Muscle of leg (tissue), 11 donors: ENCODE data around the gene SLC35A2. TPM values are rescaled to one million over a fixed set of nuclear protein-coding genes. Genes with fewer than 3 reads are reported as not detected.
"Not testable (repeated sequence)": the region's sequence is repeated elsewhere in the genome, so short reads cannot be mapped to it uniquely, and the experiment has no call there.

Source experiments
- DNase-seq: peaks from one replicate; pipeline ENCODE4 v3.0.0; 2013
- H3K27ac ChIP-seq: one replicate; pipeline ENCODE4 v1.5.1; 2013; ENCODE audit warnings: mild to moderate bottlenecking, low read length, control low read depth
- H3K27me3 ChIP-seq: one replicate; pipeline ENCODE4 v1.6.1; 2013; ENCODE audit warnings: low read length; ENCODE audit not compliant: control insufficient read depth, insufficient read depth
- H3K36me3 ChIP-seq: one replicate; pipeline ENCODE4 v1.6.1; 2013; ENCODE audit warnings: low read length; ENCODE audit not compliant: control insufficient read depth, insufficient read depth
- H3K4me1 ChIP-seq: one replicate; pipeline ENCODE4 v1.6.1; 2013; ENCODE audit warnings: low read length; ENCODE audit not compliant: control insufficient read depth, insufficient read depth
- H3K4me3 ChIP-seq: one replicate; pipeline ENCODE4 v1.5.1; 2013; ENCODE audit warnings: low read length, control low read depth
- H3K9me3 ChIP-seq: replicated peaks from 2 replicates; pipeline ENCODE4 v1.6.1; 2013; ENCODE audit warnings: low read depth, low read length; ENCODE audit not compliant: control insufficient read depth
- WGBS: methylation state at CpG from one replicate; pipeline ENCODE4 v1.1.5; 2013; ENCODE audit warnings: missing lambda C conversion rate; ENCODE audit not compliant: insufficient coverage; 5-methylcytosine and 5-hydroxymethylcytosine counted together
- polyA plus RNA-seq, 8 donors: library from polyadenylated mRNA; unstranded; fragments of 120-200 nt; gene quantifications; one replicate each; pipeline versions ENCODE4 v1.2.1 to v1.2.3, GENCODE V29; 2013; ENCODE audit warnings: inconsistent platforms in 1 of 8, low replicate concordance in 1 of 8; ENCODE audit not compliant: insufficient read length in 8 of 8, insufficient read depth in 1 of 8
- total RNA-seq: library from RNA; stranded (reverse); fragments of 120-200 nt; gene quantifications from one replicate; pipeline ENCODE4 v1.2.4, GENCODE V29; 2013

SLC35A2 gene
- total and polyA plus RNA-seq, 9 donors, result 7.7 to 22.1 (median 16.4) TPM

GRCh38 chrX:48892896-48893295, 18.6 kb downstream of the SLC35A2 start:
- WGBS, result no CpG with 5 or more reads among the region's 4 CpGs
- peaks cover 19% of the 10 kb centered on the region for H3K4me1 ChIP-seq
- DNase-seq, result no peak

GRCh38 chrX:48891402-48892288, 19.8 kb downstream of the SLC35A2 start:
- no peaks in the 10 kb centered on the region for H3K9me3 ChIP-seq
- DNase-seq, result peak; percentile 90
- no peaks in the 10 kb centered on the region for H3K27me3 ChIP-seq
- peak overlapping the region; percentile 54 for H3K4me3 ChIP-seq
- peaks cover 17% of the 10 kb centered on the region for H3K4me1 ChIP-seq
- WGBS, result 36% methylated on average over 61 of the region's 68 CpGs
- H3K27ac ChIP-seq, result peak overlapping the region; percentile 51
- peaks cover 11% of the 10 kb centered on the region for H3K36me3 ChIP-seq

More at GRCh38 chrX:48892896-48893295, 18.6 kb downstream of the SLC35A2 start:
- H3K9me3 ChIP-seq, result no peaks in the 10 kb centered on the region
- no peaks in the 10 kb centered on the region for H3K27me3 ChIP-seq
- no peak overlapping the region for H3K4me3 ChIP-seq
- H3K27ac ChIP-seq, result no peak overlapping the region
- H3K36me3 ChIP-seq, result peaks cover 11% of the 10 kb centered on the region

- DNase-seq, result no peak
- Histone ChIP-seq H3K4me1 (peaks cover 13% of the 10 kb centered on the region), H3K27ac (no peak overlapping the region), H3K27me3 (no peaks in the 10 kb centered on the region), H3K4me3 (peak overlapping the region; percentile 54), H3K9me3 (no peaks in the 10 kb centered on the region), H3K36me3 (peaks cover 11% of the 10 kb centered on the region)
- 32% methylated on average over 35 of the region's 35 CpGs for WGBS
These were observed 20.5 kb downstream of the SLC35A2 start for GRCh38 chrX:48890934-48891401.

DNA sequence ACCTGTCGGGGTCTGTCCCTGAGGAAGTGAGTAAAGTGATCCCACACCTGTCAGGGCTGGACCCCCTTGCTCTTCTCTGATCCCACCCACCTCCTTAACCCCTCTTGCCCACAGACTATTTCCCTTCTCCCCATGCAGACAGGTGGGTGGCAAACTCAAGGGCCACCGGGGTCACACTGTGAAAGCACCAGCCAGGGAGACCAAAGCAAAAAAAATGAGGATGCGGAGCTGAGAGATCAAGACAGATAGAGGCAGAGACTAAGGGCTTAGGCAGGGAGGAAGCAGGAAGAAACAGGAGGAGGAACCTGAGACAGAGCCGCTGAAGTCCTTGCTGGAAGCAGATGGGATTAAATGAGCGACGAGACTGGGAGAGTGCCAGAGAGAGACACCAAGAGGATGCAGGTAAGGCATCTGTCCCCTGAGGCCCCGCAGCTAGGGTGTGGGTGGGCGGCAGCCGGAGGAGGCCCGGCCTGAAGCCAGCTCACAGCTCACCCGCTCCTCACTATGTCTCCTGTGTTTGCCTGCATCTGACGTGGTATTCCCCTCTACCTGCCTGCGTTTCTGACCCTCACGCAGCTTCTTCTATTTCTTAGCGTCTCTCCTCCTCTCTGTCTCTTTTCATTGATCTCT, 21.0 kb downstream of the SLC35A2 start:
- H3K27me3 ChIP-seq, result no peaks in the 10 kb centered on the region
- WGBS, result 47% methylated on average over 14 of the region's 15 CpGs
- H3K4me1 ChIP-seq, result peaks cover 13% of the 10 kb centered on the region
- peaks cover 11% of the 10 kb centered on the region for H3K36me3 ChIP-seq
- H3K27ac ChIP-seq, result no peak overlapping the region
- H3K9me3 ChIP-seq, result no peaks in the 10 kb centered on the region
- H3K4me3 ChIP-seq, result peak overlapping the region; percentile 54
- DNase-seq, result no peak

GRCh38 chrX:48886586-48886985, 24.9 kb downstream of the SLC35A2 start:
- H3K27me3 ChIP-seq, H3K4me3 ChIP-seq, DNase-seq, H3K36me3 ChIP-seq, H3K9me3 ChIP-seq, H3K4me1 ChIP-seq, H3K27ac ChIP-seq: not testable (repeated sequence)
- 72% methylated on average over 3 of the region's 5 CpGs for WGBS

DNA sequence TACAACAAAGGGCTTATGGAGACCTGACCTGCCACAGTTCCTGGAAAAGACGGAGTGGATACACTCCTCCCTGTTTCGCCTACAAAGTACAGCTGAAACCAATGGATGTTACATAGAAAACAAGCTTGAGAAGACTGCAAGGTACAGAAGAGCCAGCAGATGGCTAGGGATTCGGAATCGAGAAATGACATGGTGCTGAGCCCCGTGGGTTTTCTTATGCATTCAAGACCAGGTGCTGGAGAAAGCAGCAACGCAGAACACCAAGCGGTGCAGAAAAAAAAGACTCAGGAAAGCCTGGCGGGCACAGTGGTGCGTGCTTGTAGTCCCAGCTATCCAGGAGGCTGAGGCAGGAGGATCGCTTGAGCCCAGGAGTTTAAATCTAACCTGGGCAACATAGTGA, 27.7 kb downstream of the SLC35A2 start:
- 71% methylated on average over 10 of the region's 10 CpGs for WGBS
- Histone ChIP-seq H3K9me3 (no peaks in the 10 kb centered on the region), H3K27me3 (no peaks in the 10 kb centered on the region), H3K36me3 (no peaks in the 10 kb centered on the region), H3K4me3 (no peak overlapping the region), H3K4me1 (no peaks in the 10 kb centered on the region), H3K27ac (no peak overlapping the region)
- DNase-seq, result no peak

DNA sequence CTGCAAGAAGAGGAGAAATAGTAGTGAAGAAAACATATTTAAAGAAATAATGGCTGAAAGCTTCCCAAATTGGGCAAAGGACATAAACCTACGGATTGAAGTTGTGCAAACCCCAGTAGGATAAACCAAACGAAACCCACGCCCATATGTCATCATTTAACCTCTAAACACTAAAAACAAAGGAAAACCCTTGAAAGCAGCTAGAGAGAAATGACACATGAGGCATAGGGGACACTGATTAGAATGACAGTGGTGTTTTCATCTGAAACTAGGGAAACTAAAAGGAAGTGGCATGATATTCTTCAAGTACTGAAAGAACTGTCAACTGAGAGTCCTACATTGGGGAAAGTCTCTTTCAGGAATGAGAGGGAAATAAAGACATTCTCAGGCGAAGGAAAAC, 34.5 kb downstream of the SLC35A2 start:
- WGBS, result no CpG with 5 or more reads among the region's 4 CpGs

GRCh38 chrX:48872017-48872416, 39.4 kb downstream of the SLC35A2 start:
- H3K27ac ChIP-seq, H3K36me3 ChIP-seq: not testable (repeated sequence)
- WGBS, result no CpG with 5 or more reads among the region's 2 CpGs

More for the DNA sequence above, 34.5 kb downstream of the SLC35A2 start:
- H3K36me3 ChIP-seq, DNase-seq, H3K4me1 ChIP-seq, H3K9me3 ChIP-seq, H3K4me3 ChIP-seq, H3K27ac ChIP-seq, H3K27me3 ChIP-seq: not testable (repeated sequence)

GRCh38 chrX:48864210-48864609, 47.2 kb downstream of the SLC35A2 start:
- Histone ChIP-seq H3K9me3 (no peaks in the 10 kb centered on the region), H3K4me1 (no peaks in the 10 kb centered on the region), H3K27me3 (no peaks in the 10 kb centered on the region), H3K36me3 (no peaks in the 10 kb centered on the region), H3K27ac (no peak overlapping the region), H3K4me3 (no peak overlapping the region)
- 57% methylated on average over 4 of the region's 4 CpGs for WGBS
- no peak for DNase-seq

More at GRCh38 chrX:48872017-48872416, 39.4 kb downstream of the SLC35A2 start:
- H3K27me3 ChIP-seq, H3K4me1 ChIP-seq, H3K4me3 ChIP-seq, DNase-seq, H3K9me3 ChIP-seq: not testable (repeated sequence)

DNA sequence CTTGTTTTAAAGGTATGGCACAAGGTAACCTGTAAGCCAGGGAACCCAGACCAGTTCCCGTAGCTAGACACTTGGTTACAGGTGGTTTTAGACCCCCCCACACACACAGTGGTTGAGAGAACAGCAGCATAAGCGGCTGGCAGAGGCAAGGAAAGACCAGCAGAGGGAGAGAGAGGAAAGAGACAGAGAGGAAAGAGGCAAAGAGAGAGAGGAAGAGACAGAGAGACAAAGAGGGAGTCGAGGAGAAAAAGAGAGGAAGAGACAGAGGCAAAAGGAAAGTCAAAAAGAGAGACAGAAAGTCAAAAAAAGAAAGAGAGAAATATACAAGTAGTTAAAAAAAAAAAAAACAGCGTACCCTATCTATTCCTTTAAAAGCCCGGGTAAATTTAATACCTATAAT, 56.5 kb downstream of the SLC35A2 start:
- no peak for DNase-seq
- WGBS, result 33% methylated on average over 1 of the region's 5 CpGs
- Histone ChIP-seq H3K4me3 (no peak overlapping the region), H3K4me1 (no peaks in the 10 kb centered on the region), H3K27ac (no peak overlapping the region), H3K27me3 (peaks cover 2% of the 10 kb centered on the region), H3K36me3 (no peaks in the 10 kb centered on the region), H3K9me3 (no peaks in the 10 kb centered on the region)
